ENCODE data around the gene USP16. TPM values are rescaled to one million over a fixed set of nuclear protein-coding genes. Genes with fewer than 3 reads are reported as not detected.

The USP16 gene
- total and polyA plus RNA-seq, 5 donors, result 21.7 to 41.3 (median 33.6) TPM

DNA sequence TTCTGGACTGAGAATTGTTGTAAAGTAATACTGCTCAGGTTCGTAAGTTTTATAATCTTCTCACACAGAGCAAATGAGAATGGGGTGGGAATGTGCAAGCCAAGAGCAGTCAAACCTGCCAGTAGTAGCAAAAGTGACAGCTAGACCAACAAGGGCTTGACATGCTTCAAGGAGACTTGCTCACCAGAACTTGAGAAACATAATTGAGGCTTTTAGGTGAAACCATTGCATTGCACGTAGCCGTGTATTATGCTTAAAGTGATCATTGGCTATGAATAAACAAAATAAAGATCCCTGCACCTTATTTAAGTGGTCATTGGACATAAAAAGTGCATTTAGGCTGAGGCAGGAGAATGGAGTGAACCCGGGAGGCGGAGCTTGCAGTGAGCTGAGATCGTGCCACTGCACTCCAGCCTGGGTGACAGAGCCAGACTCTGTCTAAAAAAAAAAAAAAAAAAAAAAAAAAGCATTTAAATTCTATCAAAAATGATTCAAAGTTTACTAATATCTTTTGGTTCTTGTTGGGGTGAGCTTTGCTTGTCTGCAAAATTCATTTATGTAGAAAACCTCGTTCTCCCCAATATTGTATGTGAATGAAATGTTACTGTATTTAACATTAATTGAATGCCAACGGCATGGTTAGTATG lies 60.8 kb downstream of the USP16 start:
- WGBS, result 83% methylated on average over 8 of the region's 8 CpGs
- ATAC-seq (no peak), DNase-seq (no peak)
- no peak overlapping the region for H3K4me3 ChIP-seq (ENCODE audit: low read length)
- no peak overlapping the region for H3K27ac ChIP-seq (ENCODE audit: low read length)
- H3K4me1 ChIP-seq (ENCODE audit: control insufficient read depth, insufficient read depth, low read length), result no peaks in the 10 kb centered on the region
- no peaks in the 10 kb centered on the region for H3K9me3 ChIP-seq (ENCODE audit: control insufficient read depth, low read length)
- no peaks in the 10 kb centered on the region for H3K27me3 ChIP-seq (ENCODE audit: control insufficient read depth, insufficient read depth)
- intact Hi-C loops (cut with DNase I), result no loop called here

GRCh38 chr21:29091033-29091432 lies 66.6 kb downstream of the USP16 start:
- Histone ChIP-seq H3K4me3 (ENCODE audit: low read length) (no peak overlapping the region), H3K4me1 (ENCODE audit: control insufficient read depth, insufficient read depth, low read length) (no peaks in the 10 kb centered on the region), H3K27ac (ENCODE audit: low read length) (no peak overlapping the region), H3K9me3 (ENCODE audit: control insufficient read depth, low read length) (no peaks in the 10 kb centered on the region), H3K27me3 (ENCODE audit: control insufficient read depth, insufficient read depth) (no peaks in the 10 kb centered on the region)
- intact Hi-C loops (cut with DNase I), result loop anchor here (2.0 to 10.0 kb wide), 5 partner anchors 64 to 754 kb away; no protein-coding TSS in a partner anchor
- 61% methylated on average over 1 of the region's 1 CpG for WGBS
- no peak for ATAC-seq
- no peak for DNase-seq

DNA sequence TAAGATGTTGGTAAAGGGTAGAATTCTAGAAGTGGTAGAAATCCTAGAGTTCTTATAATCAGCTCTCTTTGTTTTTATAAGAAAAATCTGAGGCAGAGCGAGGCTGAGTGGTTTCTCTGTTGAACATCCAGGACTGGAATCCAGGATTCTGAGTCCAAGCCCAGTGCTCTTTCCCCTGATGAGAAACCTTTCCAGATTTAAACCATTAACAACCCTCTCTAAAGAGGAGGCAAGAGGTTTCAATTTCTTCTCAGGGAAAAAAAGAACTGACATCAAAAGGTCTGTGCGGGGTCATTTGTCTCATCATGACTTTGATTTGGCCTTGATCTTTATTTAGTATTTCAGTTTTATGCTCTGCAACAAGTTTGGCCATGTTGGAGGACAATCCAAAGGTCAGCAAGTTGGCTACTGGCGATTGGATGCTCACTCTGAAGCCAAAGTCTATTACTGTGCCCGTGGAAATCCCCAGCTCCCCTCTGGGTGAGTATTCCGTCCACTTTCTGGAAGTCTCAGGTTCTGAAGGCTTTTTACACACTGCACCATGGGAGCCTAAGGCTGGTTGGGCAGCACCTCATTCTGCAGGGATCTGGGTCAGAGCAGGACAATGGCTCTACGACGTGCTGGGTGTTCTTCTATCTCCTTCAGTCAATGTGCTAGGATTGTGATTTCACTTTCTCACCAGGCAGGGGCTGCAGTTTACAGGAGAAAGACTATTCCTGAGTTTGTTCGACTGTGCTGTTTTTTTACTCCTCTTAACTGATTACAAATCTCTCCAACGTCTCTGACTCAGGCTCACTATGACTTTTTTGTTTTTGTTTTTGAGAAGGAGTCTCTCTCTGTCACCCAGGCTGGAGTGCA lies 67.9 kb downstream of the USP16 start:
- H3K4me1 ChIP-seq (ENCODE audit: control insufficient read depth, insufficient read depth, low read length), result no peaks in the 10 kb centered on the region

GRCh38 chr21:29096218-29097015 lies 71.9 kb downstream of the USP16 start:
- ATAC-seq (no peak), DNase-seq (no peak)
- Histone ChIP-seq H3K4me3 (ENCODE audit: low read length) (no peak overlapping the region), H3K27me3 (ENCODE audit: control insufficient read depth, insufficient read depth) (no peaks in the 10 kb centered on the region), H3K27ac (ENCODE audit: low read length) (no peak overlapping the region), H3K9me3 (ENCODE audit: control insufficient read depth, low read length) (no peaks in the 10 kb centered on the region), H3K4me1 (ENCODE audit: control insufficient read depth, insufficient read depth, low read length) (no peaks in the 10 kb centered on the region)
- 83% methylated on average over 8 of the region's 8 CpGs for WGBS
- intact Hi-C loops (cut with DNase I), result loop anchor here in 3 of 4 donors (10.0 kb wide), 2 partner anchors 58 to 748 kb away; no protein-coding TSS in a partner anchor

More for the DNA sequence above, 67.9 kb downstream of the USP16 start:
- 59% methylated on average over 9 of the region's 9 CpGs for WGBS
- ATAC-seq, result no peak
- H3K4me3 ChIP-seq (ENCODE audit: low read length), result no peak overlapping the region
- intact Hi-C loops (cut with DNase I), result loop anchor here (5.0 to 10.0 kb wide), 4 partner anchors 62 to 752 kb away; no protein-coding TSS in a partner anchor
- H3K9me3 ChIP-seq (ENCODE audit: control insufficient read depth, low read length), result no peaks in the 10 kb centered on the region
- DNase-seq, result no peak
- H3K27ac ChIP-seq (ENCODE audit: low read length), result no peak overlapping the region
- no peaks in the 10 kb centered on the region for H3K27me3 ChIP-seq (ENCODE audit: control insufficient read depth, insufficient read depth)

GRCh38 chr21:29098156-29098555 lies 73.7 kb downstream of the USP16 start:
- Histone ChIP-seq H3K9me3 (ENCODE audit: control insufficient read depth, low read length) (no peaks in the 10 kb centered on the region), H3K4me3 (ENCODE audit: low read length) (no peak overlapping the region), H3K27me3 (ENCODE audit: control insufficient read depth, insufficient read depth) (no peaks in the 10 kb centered on the region), H3K27ac (ENCODE audit: low read length) (no peak overlapping the region), H3K4me1 (ENCODE audit: control insufficient read depth, insufficient read depth, low read length) (no peaks in the 10 kb centered on the region)
- ATAC-seq (no peak), DNase-seq (no peak)
- intact Hi-C loops (cut with DNase I), result loop anchor here in 3 of 4 donors (10.0 kb wide), 2 partner anchors 57 to 747 kb away; no protein-coding TSS in a partner anchor
- 81% methylated on average over 2 of the region's 2 CpGs for WGBS

DNA sequence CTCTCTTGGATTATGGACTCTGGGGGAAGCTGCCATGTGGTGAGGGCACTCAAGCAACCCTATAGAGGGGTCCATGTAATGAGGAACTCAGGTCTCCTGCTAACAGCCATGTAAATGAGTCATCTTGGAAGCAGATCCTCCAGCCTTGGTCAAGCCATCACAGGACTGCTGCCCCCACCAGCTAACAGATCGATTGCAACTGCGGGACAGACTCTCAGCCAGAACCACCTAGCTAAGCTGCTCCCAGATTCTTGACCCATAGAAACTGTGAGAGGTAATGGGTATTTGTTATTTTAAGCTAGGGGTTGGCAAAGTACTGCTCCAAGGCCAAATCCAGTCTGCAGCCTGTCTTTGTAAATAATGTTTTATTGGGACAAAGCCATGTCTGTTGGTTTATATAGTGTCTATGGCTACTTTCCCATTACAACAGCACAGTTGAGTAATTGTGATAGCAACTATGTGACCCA lies 78.4 kb downstream of the USP16 start:
- Histone ChIP-seq H3K27me3 (ENCODE audit: control insufficient read depth, insufficient read depth) (no peaks in the 10 kb centered on the region), H3K4me3 (ENCODE audit: low read length) (no peak overlapping the region), H3K27ac (ENCODE audit: low read length) (no peak overlapping the region), H3K9me3 (ENCODE audit: control insufficient read depth, low read length) (no peaks in the 10 kb centered on the region), H3K4me1 (ENCODE audit: control insufficient read depth, insufficient read depth, low read length) (no peaks in the 10 kb centered on the region)
- ATAC-seq (no peak), DNase-seq (no peak)
- 94% methylated on average over 2 of the region's 2 CpGs for WGBS
- intact Hi-C loops (cut with DNase I), result no loop called here

Other genes with a start within 250 kb of the USP16 start
- gene LTN1, start 31.8 kb upstream of the USP16 start, total RNA-seq, result 10 to 100 TPM; 17.1 to 20.0 (median 19.0) TPM
- 4.8 TPM for gene LTN1, start 31.8 kb upstream of the USP16 start, polyA plus RNA-seq
- gene RWDD2B, start 5.3 kb upstream of the USP16 start, total RNA-seq, result 10 to 100 TPM; 14.3 to 15.9 (median 15.3) TPM
- 18.3 TPM for gene RWDD2B, start 5.3 kb upstream of the USP16 start, polyA plus RNA-seq
- gene CCT8, start 49.0 kb downstream of the USP16 start, total RNA-seq, result 100 to 1,000 TPM in 3 of 4 donors, 10 to 100 TPM in 1; 98.5 to 122 (median 109) TPM
- gene CCT8, start 49.0 kb downstream of the USP16 start, polyA plus RNA-seq, result 138 TPM
- gene MAP3K7CL, start 106.0 kb downstream of the USP16 start, total RNA-seq, result 1 to 10 TPM; 1.8 to 6.0 (median 3.3) TPM
- gene MAP3K7CL, start 106.0 kb downstream of the USP16 start, polyA plus RNA-seq, result 3.2 TPM

All from right cardiac atrium (tissue), 5 donors.